Activated T-helper 1 cell treated with Interleukin-2 at 50 U/mL for 16 hours (primary cell): Measurements from ENCODE around the gene PRDM1.

Experiments used
- DNase-seq: peaks from one replicate; pipeline ENCODE4 v3.0.0-alpha.2; 2020; ENCODE audit warnings: low read depth

The PRDM1 gene

GRCh38 chr6:106116125-106116832, 30.1 kb downstream of the PRDM1 start:
- DNase-seq = no peak

DNA sequence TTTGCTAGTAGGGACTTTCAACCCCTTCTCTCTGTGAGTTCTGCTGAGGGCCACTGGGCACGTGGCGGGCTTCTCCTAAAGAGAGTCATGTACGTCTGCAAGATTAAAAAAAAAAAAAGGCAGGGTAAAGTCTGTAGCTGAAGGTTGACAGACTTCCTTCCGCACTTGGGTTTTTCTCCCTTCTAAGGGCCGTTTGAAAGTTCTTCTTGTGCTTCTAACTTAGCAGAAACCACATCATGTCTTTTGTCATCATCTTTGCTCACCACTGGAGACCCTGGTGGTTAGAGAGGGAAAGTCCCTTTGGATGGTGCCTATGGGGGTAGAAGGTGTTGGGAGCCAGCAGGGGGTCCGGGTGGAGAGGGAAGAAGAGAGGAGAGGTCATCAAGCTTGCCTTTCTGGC, 31.4 kb downstream of the PRDM1 start:
- peak; percentile 32 for DNase-seq

DNA sequence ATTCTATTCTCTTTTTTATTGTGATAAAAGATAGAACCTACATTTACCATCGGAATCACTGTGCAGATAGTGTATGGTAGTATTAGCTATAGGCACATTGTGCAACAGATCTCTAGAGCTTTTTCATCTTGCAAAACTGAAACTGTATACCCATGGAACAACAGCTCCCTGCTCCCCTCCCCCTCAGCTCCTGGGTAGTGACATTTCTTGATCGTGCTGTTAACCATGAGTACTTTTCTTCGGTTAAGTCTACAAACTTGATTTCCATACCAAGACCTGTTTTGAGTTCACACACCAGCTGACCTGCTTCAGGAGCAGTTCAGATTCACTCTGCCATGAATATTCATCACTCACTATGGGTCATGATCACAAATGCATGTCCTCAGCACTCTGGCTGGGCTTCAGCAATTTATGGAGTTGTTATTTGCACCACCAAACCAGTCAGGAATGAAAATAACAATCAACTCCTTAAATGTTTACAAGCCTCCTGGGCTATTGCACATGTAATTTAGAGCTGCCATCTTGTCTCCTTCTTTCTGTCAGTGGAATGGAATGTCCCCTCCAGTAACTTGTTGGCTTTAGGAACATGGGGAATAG, 32.8 kb downstream of the PRDM1 start:
- no peak for DNase-seq

DNA sequence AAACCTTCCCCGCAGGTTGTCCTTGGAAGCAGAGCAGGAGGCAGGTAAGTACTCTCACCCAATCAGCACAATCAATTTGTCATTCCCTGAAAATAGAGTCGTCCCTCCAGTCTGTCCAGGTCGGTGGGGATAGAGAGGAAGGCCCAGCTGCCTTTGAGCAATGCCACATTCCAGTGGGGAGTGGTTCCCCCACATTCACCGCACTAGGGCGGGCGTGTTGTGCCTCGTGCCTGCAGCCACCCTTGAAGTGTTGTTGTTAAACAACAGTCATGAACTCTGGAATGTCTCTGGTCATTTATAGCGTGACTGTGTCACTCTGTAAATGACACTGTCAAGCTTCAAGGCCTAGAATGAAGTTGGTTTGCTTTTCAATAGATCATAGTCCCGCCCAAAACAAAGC, 33.4 kb downstream of the PRDM1 start:
- no peak for DNase-seq

GRCh38 chr6:106120006-106120405, 33.9 kb downstream of the PRDM1 start:
- DNase-seq = no peak

DNA sequence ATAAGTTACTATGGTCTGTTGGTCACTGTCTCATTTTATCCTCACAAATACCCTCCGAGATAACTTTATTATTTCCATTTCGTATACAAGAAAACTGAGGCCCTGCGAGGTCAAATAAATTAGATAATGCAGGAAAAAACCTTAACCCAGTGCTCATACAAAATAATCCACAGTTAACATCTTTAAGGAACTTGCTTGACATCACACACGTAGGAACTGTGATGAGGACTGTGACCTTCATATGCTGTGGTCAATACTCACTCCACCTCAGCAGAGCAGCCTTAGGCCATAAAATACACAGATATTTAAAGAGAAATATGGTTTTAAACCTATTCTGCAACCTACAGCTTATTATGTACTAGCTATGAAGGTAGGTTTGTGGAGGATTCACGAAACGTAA, 34.3 kb downstream of the PRDM1 start:
- no peak for DNase-seq

GRCh38 chr6:106122306-106122918, 36.3 kb downstream of the PRDM1 start:
- no peak for DNase-seq

DNA sequence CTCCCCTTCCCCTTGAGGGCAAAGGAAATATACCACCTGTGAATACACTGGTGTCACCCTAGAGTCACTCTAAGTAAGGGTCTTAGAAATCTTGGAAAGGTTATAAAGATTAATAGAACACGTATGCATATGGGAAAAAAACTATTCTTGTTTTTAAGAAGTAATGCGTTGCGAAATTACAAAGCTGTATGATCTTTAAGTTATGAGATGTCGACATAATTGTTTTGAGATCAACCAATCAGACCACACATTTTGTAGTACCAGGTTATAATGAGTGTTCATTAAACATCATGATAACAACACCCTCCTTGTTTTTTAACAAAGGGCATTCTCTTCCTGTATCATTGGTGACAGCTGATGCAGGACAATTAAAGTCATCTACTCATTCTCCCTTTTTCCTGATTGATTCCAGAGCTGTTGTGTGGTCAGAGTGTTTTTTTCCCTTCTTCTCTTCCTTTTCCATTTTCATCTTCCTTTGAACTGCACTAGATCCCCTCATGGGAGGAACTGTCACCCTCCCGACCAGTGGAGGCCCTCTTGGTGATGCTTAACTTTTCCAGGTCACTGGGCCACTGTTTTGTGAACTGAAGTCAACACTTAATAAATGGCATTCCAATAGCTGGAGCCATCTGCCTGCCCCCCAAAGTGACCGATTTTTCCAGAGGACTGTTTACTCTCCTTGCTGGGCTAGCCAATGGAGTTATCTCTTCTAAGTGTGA, 37.0 kb downstream of the PRDM1 start:
- no peak for DNase-seq

DNA sequence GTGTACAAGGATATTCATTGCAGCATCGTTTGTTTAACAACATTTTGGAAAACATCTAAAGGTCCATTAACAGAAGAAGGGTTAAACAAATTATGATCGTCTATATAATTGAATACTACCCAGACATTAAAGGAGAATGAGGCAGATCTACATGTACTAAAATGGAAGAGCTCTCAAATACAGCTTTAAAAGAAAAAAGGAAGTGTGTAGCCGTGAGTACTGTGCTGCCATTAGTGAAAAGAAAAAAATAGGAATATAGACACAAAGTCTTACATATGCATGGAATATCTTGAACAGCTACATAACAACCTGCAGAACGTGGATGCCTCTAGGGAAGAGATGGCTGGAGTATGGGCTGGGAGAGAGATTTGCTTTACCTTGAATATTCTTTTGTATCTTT, 37.9 kb downstream of the PRDM1 start:
- DNase-seq = no peak

DNA sequence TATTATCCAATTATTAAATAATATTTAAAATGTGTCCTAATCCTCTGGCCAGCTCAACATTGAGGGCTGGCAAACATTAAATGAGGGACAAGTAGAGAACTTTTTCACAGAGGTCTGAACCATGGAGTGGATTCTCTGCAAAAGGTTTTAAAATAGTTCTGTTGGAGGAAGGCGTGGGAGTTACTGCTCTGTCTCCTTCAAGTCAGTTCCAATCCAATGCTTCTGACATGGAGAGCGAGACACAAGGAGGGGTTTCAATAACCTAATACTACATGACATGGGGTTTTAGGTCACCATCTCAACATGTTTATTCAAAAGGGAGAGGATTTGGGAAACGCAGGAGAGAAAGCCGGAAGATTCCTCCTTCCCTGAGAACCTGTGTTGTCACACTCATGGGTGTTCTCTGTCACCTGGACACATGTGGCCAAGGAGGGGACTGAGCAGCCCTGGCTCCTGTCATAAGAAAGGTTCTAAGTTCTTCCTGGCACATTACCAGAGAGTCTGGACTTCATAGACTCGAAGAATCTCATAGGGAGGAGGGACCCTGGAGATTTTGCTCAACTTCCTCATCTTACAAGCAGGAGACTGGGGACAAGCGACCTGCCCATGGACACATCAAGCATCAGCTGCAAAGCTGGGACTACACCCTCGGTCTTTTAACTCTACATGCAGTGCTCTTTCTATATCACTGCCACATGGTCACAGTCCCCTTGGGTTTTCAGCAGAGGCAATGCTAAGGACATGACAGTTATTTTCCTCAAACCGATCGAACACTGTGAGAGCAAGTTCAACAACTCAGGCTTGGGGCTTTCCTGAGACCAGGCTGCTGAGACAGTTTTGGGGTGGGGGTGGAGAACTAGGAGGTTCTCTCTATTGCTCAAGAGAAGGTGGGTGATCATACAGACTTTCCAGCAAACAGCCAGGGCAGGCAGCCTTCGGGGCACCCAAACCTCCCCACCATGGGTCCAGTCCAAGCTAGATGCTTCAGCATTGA, 38.6 kb downstream of the PRDM1 start:
- DNase-seq = no peak

- peak; percentile 17 for DNase-seq
These were observed 39.8 kb downstream of the PRDM1 start for GRCh38 chr6:106125925-106126435.

DNA sequence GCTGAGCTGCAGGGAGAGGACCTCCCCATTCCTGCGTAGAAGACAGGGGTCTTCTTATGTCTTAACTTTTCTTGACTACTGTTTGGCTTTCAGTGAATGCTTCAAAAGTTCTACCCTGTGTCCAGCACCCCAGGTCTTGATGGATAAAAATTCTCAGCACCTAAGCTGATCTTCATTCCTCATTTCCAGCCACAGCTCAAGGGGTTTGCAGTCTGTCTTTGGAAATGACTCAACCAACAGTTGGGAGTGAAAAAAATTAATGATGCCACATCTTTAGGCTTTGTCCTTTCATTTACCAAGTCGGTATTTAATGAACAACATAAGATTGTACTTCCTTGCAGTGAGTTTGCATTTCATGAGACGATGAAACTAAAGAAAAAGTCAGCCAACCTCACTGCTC, 40.3 kb downstream of the PRDM1 start:
- DNase-seq = no peak

DNA sequence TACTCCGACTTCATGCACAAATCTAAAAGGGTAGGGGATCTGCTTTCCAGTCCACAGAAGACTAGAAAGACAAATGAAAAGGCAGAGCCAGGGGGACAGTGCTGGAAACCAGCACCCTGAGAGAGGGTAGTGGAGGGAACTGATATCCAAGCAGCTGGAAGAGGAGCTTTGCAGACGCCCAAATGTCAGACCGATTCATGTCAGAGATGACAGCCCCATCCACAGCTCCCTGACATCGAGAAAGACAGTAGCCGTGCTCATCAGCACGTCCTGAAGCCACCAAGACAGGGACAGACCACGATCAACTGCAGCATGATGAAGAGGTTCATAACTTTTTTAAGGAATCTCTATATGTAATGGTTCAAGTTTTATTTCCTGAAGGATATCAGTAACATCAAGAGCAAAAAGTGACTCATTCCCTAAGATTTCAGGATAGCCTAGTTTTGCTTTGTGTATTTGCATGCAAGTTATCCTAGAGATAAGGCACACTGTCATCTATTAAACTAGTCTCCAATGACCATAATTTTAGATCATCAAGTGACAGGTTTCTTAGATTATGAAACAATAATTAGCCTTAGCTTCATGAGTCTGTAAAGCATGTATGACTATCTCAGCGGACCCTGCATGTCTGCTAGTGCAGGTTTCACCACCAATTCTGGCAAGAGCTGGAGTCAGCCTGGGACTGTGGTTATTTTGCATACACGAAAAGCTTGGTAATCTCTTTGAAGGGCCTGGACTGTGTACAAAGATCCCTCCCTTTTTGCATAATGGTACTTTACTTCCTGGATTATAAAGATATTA, 43.0 kb downstream of the PRDM1 start:
- no peak for DNase-seq

GRCh38 chr6:106132153-106132698, 46.1 kb downstream of the PRDM1 start:
- no peak for DNase-seq

GRCh38 chr6:106133040-106133439, 46.9 kb downstream of the PRDM1 start:
- DNase-seq = no peak

- no peak for DNase-seq
These were observed 48.1 kb downstream of the PRDM1 start for GRCh38 chr6:106134087-106134770.

DNA sequence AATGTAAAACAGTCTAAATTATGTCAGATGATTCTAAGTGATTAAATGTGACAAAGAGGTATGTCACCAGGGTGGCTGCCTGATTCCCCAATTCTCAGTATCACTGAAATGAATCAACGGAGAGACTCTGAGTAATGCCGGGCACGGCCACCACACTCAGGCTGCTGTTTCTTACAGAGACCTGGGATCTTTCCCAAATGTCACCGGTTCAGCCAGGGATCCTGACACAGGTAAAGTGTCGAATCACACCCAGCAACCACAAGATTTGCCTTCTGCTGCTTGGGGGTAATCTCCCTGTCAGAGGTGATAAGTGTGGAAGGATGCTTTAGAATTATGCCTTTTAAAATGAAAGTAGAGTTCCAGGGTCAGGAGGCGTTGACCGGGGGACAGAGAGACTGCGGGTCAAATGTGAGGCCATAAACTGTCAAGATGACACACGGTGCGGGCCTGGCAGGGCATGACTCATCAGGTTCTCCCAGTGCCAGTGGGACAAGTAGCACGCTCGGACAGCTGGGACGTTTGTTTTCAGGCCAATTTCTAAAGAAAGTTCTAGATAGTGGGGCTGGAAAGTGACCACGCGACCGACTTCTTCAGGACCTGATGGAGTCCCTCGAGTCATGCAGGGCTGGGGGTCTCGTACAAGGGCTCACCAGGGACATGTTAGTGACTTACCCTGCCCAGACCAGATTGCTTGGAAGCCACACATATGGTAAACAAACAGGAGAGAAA, 48.9 kb downstream of the PRDM1 start:
- DNase-seq = no peak

DNA sequence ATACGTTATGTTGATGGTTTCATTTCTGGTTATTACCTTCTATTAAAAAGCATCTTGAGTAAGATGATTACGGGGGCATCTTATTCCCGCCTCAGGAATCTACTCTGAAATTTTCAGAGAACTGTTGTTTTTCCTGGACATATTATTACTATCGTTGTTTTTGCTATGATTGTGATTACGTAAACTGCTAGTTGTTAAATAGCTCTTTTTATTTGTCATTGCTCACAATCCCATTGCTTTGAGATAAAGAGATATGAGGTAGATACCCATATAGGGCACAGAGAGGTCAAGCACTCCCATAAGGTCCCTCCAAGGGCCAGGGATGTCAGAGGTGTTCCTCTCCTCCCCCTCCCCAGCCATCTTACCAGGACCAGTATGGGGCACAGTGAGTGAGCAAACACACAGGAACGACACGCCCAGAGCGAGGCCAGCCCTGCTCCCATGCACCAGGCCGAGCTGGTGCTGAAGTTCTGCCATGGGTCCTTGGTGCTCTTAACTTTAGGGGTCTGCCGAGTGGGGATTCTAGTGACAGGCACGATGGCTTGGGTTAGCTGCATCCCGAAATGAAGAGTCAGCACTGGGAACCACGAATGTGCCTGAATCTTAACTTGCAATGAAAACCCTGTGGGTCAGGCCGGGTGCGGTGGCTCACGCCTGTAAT, 49.9 kb downstream of the PRDM1 start:
- no peak for DNase-seq

GRCh38 chr6:106136845-106137244, 50.7 kb downstream of the PRDM1 start:
- no peak for DNase-seq
